Stomach (tissue), 4 donors: ENCODE data around the gene SCN9A.

ENCODE experiments used
- POLR2A ChIP-seq, 4 donors: fragments of 450-650 bp; IDR thresholded peaks; one replicate each; pipeline ENCODE4 v1.6.1; 2016; ENCODE audit warnings: antibody characterized with exemption in 4 of 4, control low read depth in 2 of 4, mild to moderate bottlenecking in 1 of 4, moderate library complexity in 1 of 4
- POLR2AphosphoS5 ChIP-seq, 3 donors: sonication (generic); formaldehyde crosslinking; IDR thresholded peaks; one replicate each; pipeline ENCODE4 v1.6.1; 2016; ENCODE audit warnings: antibody characterized with exemption in 3 of 3
- TF ChIP-seq, protein P1 (sequence below), 7 experiments: fragments of 450-650 bp in 4 of 7; fragments of 200-600 bp in 3 of 7; sonication (generic) in 3 of 7; IDR thresholded peaks; one replicate each; pipeline ENCODE4 v1.5.1; 2016 to 2019; ENCODE audit warnings: antibody characterized with exemption in 7 of 7, control low read depth in 2 of 7, mild to moderate bottlenecking in 1 of 7

DNA sequence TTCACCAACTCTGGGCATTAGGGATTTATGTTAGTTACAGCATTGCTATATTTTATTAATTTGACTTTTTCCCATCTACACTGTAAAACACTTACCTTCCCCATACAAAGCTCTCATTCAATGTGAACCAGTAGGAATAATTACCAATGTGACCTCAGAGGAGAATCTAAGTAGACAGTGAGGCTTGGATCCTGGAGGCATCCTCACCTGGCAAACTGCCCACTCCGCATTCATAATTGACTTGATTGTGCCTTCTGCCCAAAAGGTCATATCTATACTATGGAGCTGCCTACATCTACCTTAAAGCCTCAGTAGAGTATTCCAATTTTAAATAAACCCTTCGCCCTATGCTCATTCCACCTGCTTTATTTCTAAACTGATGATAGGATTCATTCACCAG is 202.5 kb downstream of the SCN9A start:
- TF ChIP-seq POLR2A (IDR thresholded peaks at IDR 0.05): no peak
- TF ChIP-seq POLR2AphosphoS5 (IDR thresholded peaks at IDR 0.05): no peak
- TF ChIP-seq, protein P1, sequence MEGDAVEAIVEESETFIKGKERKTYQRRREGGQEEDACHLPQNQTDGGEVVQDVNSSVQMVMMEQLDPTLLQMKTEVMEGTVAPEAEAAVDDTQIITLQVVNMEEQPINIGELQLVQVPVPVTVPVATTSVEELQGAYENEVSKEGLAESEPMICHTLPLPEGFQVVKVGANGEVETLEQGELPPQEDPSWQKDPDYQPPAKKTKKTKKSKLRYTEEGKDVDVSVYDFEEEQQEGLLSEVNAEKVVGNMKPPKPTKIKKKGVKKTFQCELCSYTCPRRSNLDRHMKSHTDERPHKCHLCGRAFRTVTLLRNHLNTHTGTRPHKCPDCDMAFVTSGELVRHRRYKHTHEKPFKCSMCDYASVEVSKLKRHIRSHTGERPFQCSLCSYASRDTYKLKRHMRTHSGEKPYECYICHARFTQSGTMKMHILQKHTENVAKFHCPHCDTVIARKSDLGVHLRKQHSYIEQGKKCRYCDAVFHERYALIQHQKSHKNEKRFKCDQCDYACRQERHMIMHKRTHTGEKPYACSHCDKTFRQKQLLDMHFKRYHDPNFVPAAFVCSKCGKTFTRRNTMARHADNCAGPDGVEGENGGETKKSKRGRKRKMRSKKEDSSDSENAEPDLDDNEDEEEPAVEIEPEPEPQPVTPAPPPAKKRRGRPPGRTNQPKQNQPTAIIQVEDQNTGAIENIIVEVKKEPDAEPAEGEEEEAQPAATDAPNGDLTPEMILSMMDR (IDR thresholded peaks at IDR 0.05): no peak
